Liver (tissue), 3 donors: Measurements from ENCODE around the gene MYO9A.

ENCODE experiments used
- CTCF ChIP-seq: fragments of 150-350 bp; IDR thresholded peaks from 2 replicates; pipeline ENCODE4 v1.5.1; 2017; ENCODE audit warnings: improper control_type of control experiment, low read depth, low read length; ENCODE audit not compliant: missing input control
- FOXA1 ChIP-seq: IDR thresholded peaks from 2 replicates; pipeline ENCODE4 v1.6.1; 2016; ENCODE audit warnings: antibody characterized with exemption
- GABPA ChIP-seq, 2 donors: IDR thresholded peaks in 1 of 2; conservative IDR thresholded peaks in 1 of 2; 2 replicates each; pipeline ENCODE4 v1.6.1; 2016; ENCODE audit warnings: antibody characterized with exemption in 2 of 2, mild to moderate bottlenecking in 1 of 2, moderate library complexity in 1 of 2
- HNF4A ChIP-seq, 2 donors: conservative IDR thresholded peaks; 2 replicates each; pipeline ENCODE4 v1.6.1; 2016; ENCODE audit warnings: antibody characterized with exemption in 2 of 2, mild to moderate bottlenecking in 2 of 2
- JUND ChIP-seq, 2 donors: IDR thresholded peaks; 2 replicates each; pipeline ENCODE4 v1.6.1; 2016; ENCODE audit warnings: antibody characterized with exemption in 2 of 2
- MAX ChIP-seq: IDR thresholded peaks from 2 replicates; pipeline ENCODE4 v1.6.1; 2016; ENCODE audit warnings: antibody characterized with exemption
- RAD21 ChIP-seq, 2 donors: IDR thresholded peaks; 2 replicates each; pipeline ENCODE4 v1.6.1; 2016; ENCODE audit warnings: antibody characterized with exemption in 2 of 2, mild to moderate bottlenecking in 2 of 2
- RXRA ChIP-seq, 2 donors: IDR thresholded peaks; 2 replicates each; pipeline ENCODE4 v1.6.1; 2017 to 2018; ENCODE audit warnings: antibody characterized with exemption in 2 of 2, mild to moderate bottlenecking in 1 of 2
- TAF1 ChIP-seq: conservative IDR thresholded peaks from 2 replicates; pipeline ENCODE4 v1.6.1; 2016; ENCODE audit warnings: antibody characterized with exemption, mild to moderate bottlenecking
- ZBTB33 ChIP-seq: IDR thresholded peaks from 2 replicates; pipeline ENCODE4 v1.6.1; 2016; ENCODE audit warnings: antibody characterized with exemption
- TF ChIP-seq, protein P1 (sequence below): IDR thresholded peaks from 2 replicates; pipeline ENCODE4 v1.6.1; 2016; ENCODE audit warnings: antibody characterized with exemption, mild to moderate bottlenecking
- donor health status: healthy.
- donor health status: healthy.

GRCh38 chr15:71893691-71894090 lies 224.3 kb downstream of the MYO9A start:
- TF ChIP-seq RAD21 (IDR thresholded peaks at IDR 0.05) (no peak), CTCF (no peak), GABPA (IDR thresholded peaks at IDR 0.05 in 1 of 2, conservative IDR thresholded peaks at IDR 0.05 in 1 of 2) (no peak), HNF4A (conservative IDR thresholded peaks at IDR 0.05) (no peak), MAX (no peak), ZBTB33 (no peak), JUND (IDR thresholded peaks at IDR 0.05) (no peak), RXRA (IDR thresholded peaks at IDR 0.05) (no peak), FOXA1 (no peak), TAF1 (no peak)
- TF ChIP-seq, protein P1, sequence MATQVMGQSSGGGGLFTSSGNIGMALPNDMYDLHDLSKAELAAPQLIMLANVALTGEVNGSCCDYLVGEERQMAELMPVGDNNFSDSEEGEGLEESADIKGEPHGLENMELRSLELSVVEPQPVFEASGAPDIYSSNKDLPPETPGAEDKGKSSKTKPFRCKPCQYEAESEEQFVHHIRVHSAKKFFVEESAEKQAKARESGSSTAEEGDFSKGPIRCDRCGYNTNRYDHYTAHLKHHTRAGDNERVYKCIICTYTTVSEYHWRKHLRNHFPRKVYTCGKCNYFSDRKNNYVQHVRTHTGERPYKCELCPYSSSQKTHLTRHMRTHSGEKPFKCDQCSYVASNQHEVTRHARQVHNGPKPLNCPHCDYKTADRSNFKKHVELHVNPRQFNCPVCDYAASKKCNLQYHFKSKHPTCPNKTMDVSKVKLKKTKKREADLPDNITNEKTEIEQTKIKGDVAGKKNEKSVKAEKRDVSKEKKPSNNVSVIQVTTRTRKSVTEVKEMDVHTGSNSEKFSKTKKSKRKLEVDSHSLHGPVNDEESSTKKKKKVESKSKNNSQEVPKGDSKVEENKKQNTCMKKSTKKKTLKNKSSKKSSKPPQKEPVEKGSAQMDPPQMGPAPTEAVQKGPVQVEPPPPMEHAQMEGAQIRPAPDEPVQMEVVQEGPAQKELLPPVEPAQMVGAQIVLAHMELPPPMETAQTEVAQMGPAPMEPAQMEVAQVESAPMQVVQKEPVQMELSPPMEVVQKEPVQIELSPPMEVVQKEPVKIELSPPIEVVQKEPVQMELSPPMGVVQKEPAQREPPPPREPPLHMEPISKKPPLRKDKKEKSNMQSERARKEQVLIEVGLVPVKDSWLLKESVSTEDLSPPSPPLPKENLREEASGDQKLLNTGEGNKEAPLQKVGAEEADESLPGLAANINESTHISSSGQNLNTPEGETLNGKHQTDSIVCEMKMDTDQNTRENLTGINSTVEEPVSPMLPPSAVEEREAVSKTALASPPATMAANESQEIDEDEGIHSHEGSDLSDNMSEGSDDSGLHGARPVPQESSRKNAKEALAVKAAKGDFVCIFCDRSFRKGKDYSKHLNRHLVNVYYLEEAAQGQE: no peak
